H4 (cell line): ENCODE measurements around the gene MYO9A. TPM values are rescaled to one million over a fixed set of nuclear protein-coding genes. Genes with fewer than 3 reads are reported as not detected.
"Not testable (repeated sequence)": the region's sequence is repeated elsewhere in the genome, so short reads cannot be mapped to it uniquely, and the experiment has no call there.

Experiments
- DNase-seq: peaks from one replicate; pipeline ENCODE4 v3.0.0-alpha.2; 2015; ENCODE audit warnings: low spot score
- total RNA-seq: library from RNA; depleted of rRNA; stranded (reverse); fragments of >200 nt; shearing (Covaris generic); gene quantifications from 2 replicates; pipeline ENCODE4 v1.2.3, GENCODE V29; 2014

The MYO9A gene
- total RNA-seq, 1 experiment from 2014 or later: 9.4 TPM

DNA sequence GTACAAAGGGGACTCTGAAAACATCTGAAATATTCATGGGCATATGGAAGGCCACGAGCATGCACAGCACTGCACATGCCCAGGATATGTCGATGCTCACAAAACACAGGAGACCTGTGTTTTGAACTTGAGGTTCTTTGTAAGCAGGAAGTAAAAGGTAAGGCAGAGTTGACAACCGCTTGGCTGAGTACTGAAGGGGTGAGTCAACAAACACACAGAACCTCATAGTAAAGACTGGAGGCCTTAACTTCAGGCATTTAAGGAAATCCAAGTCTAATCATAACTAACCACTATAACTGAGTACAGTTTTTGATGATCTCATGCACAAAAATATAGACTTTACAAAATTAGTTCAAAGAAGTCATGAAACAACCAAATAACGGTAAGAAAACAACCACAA lies 80.6 kb downstream of the MYO9A start:
- DNase-seq: no peak

DNA sequence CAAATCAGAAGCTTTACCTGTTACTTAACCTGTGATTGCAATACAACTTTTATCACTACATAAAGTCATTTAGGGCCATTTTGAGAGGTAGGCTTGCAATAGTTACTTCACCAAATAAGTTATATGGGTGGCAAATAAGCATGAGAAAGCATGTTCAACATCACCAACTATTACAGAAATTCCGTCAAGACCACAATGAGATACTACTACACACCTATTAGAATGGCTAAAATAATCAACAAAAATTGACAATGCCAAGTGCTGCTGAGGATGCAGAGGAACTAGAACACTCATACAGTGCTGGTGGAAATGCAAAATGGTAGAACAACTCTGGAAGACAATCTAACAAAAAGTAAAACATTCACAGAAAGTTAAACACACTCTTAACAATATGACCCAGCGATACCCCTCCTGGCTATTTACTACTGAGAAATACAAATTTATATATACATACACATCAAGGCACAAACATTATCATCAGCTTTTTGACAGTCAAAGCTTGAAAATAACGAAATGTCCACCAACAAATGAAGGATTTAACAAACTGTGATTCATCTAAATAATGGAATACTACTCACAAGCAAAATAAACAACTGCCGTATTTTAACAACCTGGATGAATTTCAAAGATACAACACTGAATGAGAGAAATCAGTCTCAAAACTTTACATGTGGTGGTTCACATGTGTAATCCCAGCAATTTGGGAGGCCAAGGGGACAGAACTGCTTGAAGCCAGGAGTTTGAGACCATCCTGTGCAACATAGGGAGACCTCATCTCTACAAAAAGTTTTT lies 82.9 kb downstream of the MYO9A start:
- no peak for DNase-seq

DNA sequence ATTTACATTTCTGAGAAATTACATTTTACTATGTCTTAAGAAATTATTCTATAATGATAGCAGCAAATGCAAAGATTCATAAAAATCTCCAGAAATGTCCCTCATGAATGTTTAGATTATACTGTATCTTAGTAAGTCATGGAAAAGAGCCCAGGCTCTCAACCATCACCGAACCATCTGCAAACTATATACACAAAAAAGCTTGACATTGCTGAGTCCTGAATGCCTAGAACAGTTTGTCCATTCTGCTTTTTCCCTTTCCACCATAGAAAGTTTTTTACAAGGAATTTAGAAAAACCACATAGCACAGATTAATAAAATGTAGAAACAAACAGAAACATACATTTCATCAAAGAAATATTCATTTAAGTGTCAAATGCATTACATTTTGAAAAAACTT lies 83.6 kb downstream of the MYO9A start:
- no peak for DNase-seq

DNA sequence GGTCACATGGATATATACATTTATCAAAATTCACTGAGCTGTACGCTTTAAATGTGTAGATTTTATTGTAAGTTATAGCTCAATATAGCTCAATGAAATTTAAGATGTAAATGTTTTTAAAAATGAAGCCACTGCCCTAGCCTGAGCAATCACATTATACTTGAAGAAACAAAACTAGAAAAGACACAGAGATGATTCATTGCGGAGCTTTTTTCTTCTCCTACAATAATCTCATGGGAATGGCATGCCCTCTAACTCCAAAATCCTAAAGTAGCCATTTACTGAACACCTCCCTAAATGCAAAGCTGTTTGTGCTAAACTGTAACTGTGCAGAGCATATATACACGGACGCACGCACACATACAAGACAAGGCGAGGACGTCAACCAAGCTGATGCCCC lies 84.2 kb downstream of the MYO9A start:
- DNase-seq: no peak

DNA sequence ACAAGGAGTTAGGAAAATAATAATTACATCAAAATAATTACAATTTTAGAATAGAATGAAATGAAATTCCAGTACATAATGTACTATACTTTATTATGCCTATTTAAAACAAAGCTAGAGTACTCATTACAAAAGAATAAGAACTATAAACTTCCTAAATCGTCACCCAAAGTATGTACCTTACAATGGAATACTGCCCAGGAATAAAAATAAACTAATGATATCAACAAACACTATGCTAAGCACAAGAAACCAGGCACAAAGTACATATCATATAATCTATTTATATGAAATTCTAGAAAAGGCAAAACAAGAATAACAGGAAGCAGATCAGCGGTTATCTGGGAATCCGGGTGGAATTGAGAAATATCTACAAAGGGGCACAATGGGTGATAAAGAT lies 84.7 kb downstream of the MYO9A start:
- DNase-seq: no peak

DNA sequence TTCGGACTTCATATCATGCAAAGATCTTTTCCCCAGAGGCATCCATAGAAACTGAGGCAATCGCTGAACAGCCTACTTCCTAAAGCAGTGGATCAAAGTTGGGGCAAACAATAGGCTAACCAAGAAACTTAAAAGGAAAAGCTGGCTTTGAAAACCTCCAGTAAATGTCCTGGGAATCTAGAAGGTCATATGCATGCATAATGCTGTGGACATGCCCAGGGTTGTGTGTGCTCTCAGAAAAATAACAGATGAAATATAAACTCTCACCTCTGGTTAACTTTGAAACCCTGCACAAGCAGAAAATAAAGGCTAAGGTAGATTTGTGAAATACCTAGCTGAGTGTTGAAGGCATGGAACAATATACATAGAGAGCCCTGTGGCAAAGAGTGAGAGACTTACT lies 96.3 kb downstream of the MYO9A start:
- DNase-seq: no peak

DNA sequence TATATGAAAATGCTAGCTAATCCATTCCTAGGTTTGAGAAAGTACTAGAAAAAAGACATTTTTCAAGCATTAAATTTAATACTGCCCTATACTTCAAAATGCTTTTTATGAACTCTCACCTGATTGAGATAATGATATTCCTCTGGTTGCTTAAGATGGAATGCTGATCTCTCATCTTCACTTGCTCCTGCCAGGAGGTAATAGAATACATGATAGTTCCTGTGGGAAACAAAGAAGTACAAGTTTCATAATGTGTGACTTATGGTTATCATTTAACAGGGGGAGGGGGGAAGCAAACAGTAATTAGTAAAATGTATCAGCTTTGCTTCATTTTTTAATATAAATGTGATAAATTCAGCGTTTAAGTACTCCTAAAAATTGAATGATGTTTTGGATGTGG lies 97.2 kb downstream of the MYO9A start:
- no peak for DNase-seq

DNA sequence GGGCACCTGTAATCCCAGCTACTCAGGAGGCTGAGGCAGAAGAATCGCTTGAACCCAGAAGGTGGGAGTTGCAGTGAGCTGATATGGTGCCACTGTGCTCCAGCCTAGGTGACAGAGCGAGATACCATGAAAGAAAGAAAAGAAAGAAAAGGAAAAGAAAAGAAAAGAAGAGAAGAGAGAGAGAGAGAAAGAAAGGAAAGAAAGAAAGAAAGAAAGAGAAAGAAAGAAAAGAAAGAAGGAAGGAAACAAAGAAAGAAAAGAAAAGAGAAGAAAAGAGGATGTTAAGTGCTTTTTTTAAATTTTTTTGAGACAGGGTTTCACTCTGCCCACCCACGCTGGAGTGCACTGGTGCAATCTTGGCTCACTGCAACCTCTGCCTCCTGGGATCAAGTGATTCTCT lies 103.4 kb downstream of the MYO9A start:
- not testable (repeated sequence) for DNase-seq

DNA sequence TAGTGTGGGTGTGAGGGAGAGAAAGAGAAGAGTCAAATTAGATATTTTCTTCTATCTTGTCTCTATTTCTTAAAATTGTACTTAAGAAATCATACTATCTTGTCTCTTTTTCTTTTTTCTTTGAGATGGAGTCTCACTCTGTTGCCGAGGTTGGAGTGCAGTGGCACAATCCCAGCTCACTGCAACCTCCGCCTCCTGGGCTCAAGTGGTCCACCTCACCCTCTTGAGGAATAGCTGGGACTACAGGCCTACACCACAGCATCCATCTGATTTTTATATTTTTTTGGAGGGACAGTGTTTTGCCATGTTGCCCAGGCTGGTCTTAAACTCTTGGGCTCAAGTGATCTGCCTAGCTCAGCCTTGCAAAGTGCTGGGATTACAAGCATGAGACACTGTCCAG lies 104.2 kb downstream of the MYO9A start:
- DNase-seq: no peak

DNA sequence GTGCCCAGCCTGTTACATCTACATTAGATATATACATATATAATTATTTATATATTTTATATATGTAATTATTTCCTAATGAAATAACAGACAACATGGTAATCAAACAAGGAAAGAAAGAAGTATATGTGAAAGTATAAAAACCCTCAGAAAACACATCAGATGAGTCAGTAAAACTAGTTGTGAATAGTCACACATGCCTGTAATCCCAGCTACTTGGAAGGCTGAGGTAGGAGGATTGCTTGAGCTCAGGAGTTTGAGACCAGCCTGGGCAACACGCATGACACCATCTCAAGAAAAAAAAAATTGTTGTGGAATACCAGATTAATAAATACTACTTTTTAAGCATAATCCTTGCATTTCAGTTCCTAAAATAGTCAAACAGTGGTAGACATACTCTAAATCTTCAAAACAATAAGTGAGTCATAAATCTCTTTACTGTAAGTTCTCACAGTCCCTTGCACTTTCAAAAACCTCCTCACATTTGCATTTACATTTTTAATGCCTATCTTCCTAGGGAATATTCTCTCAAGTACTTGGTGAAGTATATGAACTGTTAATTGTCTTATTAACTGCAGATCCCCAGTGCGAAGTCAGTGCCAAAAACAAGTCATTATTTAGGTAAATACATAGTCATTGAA lies 106.5 kb downstream of the MYO9A start:
- DNase-seq: no peak

DNA sequence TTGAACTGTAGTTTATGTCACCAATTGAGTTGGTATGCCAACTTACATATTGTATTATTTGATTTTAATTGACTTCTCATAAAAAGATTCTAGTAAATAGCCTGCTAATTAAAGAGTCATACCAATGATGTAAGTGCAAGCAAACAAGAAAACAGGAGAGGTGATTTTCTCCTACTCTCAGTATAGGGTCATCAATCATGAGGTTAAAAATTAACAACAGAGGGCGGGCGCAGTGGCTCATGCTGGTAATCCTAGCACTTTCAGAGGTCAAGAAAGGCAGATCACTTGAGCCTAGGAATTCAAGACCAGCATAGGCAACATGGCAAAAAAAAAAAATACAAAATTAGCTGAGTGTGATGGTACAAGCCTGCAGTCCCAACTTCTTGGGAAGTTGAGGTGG lies 108.7 kb downstream of the MYO9A start:
- no peak for DNase-seq

DNA sequence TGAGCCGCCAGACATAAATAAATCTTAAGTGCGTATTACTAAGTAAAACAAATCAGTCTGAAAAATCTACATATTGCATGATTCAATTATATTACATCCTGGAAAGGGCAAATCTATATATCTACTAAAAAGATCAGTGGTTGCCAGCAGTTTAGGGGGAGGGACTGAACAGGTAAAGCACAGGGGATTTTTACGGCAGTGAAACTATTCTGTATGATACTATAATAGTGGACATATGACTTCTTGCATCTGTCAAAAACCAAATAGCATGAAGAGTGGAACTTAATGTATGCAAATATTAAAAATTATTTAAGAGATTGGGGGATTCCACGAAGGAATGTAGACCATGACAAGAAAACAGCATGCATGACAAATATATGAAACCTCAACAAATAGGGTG lies 111.6 kb downstream of the MYO9A start:
- no peak for DNase-seq

DNA sequence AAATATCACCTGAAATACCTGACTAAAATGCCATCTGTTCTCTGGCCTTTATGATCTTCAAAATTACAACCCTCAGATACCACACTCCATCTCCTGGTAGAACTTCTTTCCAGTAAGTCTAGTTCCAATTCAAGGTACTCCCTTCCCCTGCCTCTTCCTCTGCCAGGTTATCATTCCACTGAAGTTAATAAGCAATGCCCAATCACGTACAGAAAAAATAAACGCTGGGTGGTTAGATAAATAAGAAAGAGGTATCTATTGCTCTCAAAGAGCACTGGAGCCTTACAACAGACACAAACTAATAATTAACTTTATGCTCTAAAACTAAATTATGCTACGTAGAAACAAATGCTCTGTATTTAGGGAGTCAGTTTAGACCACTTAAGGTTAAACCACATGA lies 112.5 kb downstream of the MYO9A start:
- DNase-seq: no peak

DNA sequence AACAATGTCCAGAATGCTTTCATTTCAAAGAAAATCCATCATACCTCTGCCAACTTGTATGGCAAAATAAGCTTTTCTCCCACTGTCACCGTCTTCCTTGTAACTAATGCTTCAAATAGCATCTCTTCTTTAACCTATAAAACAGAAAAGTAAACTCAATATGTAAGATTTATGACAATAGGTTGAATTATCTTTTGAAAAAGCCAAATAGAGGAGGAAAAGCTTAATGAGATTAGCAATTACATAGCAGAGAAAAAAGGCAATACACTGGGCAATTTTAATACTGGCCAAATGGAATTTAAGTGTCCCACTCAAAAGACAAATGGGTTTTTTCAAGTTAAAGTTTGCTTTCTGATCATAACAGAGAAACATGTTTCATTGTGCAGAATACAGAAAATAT lies 118.1 kb downstream of the MYO9A start:
- no peak for DNase-seq

DNA sequence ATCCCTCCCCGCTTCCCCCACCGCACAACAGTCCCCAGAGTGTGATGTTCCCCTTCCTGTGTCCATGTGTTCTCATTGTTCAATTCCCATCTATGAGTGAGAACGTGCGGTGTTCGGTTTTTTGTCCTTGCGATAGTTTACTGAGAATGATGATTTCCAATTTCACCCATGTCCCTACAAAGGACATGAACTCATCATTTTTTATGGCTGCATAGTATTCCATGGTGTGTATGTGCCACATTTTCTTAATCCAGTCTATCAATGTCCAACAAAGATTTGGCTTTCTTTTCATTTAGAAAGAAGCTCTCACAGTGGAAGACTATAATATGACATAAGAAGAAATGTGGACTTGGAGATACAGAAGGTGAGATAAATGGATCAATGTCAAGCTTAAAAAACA lies 119.2 kb downstream of the MYO9A start:
- not testable (repeated sequence) for DNase-seq

DNA sequence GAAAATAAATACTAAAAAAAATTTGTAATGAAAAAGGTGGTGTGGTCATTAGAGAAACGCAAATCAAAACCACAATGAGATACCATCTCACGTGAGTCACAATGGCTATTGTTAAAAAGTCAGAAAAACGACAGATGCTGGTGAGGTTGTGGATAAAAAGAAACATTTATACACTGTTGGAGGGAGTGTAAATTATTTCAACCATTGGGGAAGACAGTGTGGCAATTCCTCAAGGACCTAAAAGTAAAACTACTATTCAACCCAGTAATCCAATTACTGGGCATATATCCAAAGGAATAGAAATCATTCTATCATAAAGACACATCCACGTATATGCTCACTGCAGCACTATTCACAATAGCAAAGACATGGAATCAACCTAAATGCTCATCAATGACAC lies 120.3 kb downstream of the MYO9A start:
- DNase-seq: no peak

DNA sequence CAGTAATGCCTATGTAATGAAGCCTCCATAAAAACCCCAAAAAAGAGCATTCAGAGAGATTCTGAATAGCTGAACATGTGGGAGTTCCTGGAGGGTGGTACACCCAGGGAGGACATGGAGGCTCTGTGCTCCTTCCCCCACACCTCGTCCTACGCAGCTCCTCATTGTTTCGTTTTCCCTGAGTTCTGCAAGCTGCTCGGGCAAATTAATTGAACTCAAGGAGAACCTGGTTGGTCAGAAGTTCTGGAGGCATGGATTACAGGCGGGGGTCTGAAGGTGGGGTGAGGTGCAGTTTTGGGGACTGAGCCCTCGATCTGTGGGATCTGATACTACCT lies 142.2 kb downstream of the MYO9A start:
- DNase-seq: no peak

DNA sequence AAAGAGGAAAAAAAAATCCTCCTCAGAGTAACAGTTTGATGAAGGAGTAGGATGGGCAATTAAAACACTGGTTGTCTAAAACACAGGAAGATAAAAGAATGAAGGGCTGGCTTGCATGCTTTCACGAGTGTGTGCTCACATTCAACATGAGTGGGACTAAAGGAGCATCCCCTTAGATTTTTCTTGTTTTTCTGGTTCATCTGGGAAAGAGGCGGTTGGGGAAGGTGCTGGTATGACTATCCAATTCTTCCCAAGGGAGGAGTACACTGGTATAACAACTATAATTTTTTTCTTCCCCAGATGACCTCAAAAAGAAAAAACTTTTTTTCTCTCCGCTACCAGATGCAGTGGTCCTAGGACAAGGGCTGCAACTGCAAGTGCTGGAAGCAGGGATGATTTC lies 143.7 kb downstream of the MYO9A start:
- no peak for DNase-seq

DNA sequence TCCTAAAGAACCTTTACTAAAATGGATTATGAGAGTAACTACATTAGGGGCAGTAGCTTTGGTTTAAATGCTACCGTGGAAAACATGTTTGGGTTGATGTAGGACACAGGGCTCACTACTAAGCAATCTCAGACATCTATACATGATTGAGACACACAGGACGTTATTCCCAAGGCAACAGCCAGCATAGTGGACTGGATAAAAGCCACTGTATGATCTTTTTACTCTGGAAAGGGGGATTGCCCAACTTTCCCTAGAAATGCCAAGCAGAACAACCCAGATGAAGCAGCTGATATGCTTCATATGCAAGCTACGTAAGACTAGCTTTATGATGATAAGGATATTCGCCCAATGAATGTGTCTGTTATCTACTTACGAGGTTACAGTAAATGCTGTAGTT lies 144.6 kb downstream of the MYO9A start:
- DNase-seq: no peak

DNA sequence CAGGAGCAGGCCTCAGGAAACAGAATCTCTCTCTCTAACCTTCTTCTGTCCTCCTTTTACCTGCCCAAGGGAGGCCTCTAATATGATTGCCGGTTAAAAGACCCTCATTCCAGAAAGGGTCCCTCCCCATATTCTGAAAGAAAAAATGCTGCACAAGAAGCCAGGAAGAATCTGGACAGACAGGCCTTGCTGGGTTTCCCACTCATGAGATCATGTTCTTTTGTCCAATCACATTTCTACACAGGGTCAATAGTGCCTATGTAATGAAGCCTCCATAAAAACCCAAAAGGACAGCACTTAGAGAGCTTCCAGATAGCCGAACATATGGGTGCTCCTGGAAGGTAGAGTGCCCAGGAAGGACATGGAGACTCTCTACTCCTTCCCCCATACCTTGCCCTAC lies 146.0 kb downstream of the MYO9A start:
- DNase-seq: no peak

DNA sequence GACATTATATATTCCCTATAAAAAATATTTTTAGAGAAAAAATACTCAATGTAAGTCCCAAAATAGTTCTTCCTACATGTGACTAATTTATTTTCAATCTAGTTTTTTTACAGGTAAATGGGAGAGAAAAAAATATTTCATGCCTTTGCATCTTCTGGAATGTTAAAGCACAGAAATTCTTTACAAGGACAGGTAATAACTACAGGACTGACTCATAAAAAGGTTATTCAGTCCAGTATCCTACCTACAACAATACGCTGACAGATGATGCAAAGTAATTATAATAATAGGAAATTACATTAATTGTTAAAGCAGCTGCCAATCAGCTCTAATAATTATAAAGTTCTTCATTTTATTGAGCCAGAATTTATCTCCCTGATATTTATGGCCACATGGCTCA lies 147.5 kb downstream of the MYO9A start:
- no peak for DNase-seq

DNA sequence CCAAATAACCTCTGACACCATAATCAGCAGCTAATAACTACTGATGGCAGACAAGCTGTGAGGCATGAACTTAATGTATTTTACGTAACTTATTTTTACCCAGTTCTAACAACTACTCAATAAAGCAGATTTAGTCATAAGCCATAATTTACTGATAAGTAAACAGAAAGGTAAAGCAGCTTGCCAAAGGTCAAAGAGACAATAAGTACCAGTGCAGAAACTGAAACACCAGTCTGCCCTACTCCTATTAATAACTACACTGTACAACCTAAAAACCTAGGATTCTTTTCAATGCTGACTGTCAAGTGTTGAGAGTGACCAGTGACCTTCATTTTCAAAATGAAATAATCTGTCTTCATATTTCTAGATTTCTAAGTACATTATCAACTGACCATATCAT lies 155.4 kb downstream of the MYO9A start:
- no peak for DNase-seq

DNA sequence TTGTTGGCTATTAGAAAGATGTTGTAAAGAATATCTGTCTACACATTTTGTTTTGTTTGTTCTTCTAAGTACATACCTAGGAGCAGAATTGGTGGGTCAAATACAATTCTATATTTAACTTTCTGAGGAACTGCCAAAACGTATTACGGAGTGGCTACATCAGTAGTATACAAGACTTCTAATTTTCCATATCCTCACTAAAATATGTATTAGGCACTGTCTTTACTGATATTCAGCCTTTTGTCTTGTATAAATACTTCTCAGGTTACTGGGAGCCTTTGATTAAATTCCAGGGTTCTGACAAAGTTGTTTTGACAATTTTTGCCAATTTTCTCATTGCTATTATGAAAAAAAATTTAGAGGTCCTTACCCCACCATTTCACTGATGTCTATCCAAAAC lies 160.9 kb downstream of the MYO9A start:
- no peak for DNase-seq

DNA sequence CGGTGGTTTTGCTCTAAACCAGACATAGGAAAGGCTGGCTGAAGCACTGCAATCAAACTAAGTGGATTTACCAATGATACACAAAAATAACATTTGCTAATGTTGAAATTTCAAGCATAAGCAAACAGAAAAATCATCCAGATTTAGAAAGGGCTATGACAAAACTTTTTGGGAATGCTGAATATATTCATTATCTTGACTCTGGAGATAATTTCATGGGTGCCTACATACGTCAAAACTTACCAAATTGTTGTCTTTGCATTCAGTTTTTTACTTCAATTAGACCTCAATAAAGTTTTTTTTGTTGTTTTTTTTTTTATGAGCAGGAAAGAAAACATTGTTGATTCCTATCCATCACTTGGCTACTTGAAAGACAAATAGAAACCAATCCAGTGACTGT lies 166.8 kb downstream of the MYO9A start:
- no peak for DNase-seq
